HG02642 (cell line): Measurements from ENCODE around the gene SALL4.
"Not testable (repeated sequence)": the region's sequence is repeated elsewhere in the genome, so short reads cannot be mapped to it uniquely, and the experiment has no call there.

Experiments used
- ATAC-seq: cut with Tn5 transposase; IDR thresholded peaks from one replicate; pipeline ENCODE4 v1.9.1; 2021; ENCODE audit warnings: mild to moderate bottlenecking; ENCODE audit not compliant: unreplicated experiment, poor library complexity

SALL4 gene

GRCh38 chr20:51767867-51768758 lies 34.2 kb downstream of the SALL4 start, which contains the start of gene ATP9A:
TSS of gene ATP9A (minus strand) at chr20:51768390. CDS start at chr20:51768369, 21 bp downstream.
- ATAC-seq: no peak

GRCh38 chr20:51766994-51767866 lies 35.1 kb downstream of the SALL4 start:
- no peak for ATAC-seq

DNA sequence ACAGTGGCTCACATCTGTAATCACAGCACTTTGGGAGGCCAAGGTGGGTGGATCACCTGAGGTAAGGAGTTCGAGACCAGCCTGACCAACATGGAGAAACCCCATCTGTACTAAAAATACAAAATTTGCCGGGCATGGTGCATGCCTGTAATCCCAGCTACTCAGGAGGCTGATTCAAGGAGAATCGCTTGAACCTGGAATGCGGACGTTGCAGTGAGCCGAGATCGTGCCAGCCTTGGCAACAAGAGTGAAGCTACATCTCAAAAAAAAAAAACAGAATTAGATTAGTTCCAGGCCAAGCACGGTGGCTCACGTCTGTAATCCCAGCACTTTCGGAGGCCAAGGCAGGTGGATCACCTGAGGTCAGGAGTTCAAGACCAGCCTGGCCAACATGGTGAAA lies 36.9 kb downstream of the SALL4 start:
- not testable (repeated sequence) for ATAC-seq

GRCh38 chr20:51763965-51764602 lies 38.2 kb downstream of the SALL4 start:
- ATAC-seq: no peak

DNA sequence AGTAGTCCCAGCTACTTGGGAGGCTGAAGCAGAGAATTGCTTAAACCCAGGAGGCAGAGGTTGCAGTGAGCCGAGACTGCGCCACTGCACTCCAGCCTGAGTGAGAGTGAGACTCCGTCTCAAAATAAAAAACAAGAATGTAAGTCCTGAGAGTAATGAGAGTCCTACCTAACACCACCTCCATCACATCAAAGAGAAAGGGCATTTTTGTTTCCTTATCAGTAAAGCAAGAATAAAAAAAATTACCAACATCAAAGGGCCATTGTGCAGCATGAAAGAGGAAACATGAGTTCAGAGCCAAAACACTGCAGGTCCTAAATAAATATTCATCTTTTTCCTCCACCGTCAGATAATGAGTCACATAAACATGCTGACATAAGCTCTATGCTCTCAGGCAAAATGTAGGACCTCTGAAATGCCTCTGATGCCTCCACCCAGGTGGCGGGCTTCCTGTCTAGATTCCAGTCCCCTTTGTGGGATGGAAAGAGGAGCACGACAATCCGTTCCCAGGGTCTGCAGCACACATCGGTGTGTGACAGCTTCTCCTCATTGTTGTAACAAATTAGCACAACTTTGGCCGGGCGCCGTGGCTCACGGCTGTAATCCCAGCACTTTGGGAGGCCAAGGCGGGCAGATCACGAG lies 41.3 kb downstream of the SALL4 start:
- ATAC-seq: no peak

GRCh38 chr20:51759769-51760510 lies 42.4 kb downstream of the SALL4 start:
- no peak for ATAC-seq

GRCh38 chr20:51758978-51759544 lies 43.3 kb downstream of the SALL4 start:
- no peak for ATAC-seq

DNA sequence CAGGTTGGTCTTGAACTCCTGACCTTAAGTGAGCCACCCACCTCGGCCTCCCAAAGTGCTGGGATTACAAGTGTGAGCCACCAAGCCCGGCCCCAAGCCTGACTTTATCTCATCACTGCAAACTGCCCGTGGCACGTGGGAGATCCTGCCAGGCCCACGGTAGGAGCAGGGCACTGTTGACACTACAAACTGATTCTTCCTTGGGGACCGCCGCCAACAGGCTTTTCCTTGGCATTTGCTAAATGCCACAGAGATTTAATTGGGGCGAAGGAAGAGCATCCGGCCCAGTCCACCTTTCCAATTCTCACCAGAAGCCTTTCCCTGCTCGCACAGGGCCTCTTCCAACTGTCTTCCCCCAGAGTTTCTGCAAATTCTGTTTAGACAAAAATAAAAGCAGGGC lies 45.1 kb downstream of the SALL4 start:
- no peak for ATAC-seq

DNA sequence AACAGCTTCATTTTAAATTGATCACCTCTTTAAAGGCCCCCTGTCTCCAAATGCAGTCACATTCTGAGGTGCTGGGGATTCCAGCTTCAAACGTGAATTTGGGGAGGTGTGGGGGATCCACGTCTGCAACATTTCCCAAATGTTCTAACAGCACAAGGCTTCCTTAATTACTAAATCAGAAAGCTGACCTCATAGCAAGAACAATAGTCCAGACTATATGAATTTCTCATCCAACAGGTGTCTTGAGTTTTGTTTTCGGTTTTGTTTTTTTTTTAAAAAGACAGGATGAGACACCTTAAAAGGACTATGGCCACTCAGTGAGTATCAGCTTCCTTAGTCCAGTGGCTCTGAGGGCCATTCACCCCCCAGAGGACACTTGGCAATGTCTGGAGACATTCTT lies 45.7 kb downstream of the SALL4 start:
- ATAC-seq: no peak

- not testable (repeated sequence) for ATAC-seq
These were observed 49.1 kb downstream of the SALL4 start for GRCh38 chr20:51753220-51753619.

DNA sequence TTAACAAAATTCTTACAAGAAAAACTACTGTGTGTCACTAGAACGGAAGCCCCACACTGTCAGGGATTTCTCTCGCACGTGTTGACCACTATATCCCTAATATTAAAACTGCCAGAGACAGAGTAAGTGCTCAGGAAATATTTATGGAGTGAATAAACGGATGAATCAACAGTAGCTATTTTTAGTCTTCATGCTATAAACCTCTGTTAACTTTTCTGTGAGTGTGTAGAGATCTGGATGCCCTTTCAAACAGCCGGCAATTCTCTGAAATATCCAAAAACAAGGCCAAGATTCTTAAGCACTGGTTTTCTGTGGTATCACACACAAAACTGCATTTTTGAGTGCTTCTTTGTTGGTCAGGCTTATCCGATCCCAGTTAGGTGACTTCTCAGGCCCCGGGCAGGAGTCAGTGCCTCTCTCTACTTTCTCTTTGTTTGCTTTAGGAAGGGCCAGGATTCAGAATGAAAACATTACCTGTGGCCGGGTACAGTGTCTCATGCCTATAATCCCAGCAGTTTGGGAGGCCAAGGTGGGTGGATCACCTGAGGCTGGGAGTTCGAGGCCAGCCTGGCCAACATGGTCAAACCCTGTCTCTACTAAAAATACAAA lies 49.9 kb downstream of the SALL4 start:
- no peak for ATAC-seq

GRCh38 chr20:51750770-51751388 lies 51.4 kb downstream of the SALL4 start:
- ATAC-seq: no peak

- ATAC-seq: no peak
These were observed 52.1 kb downstream of the SALL4 start for GRCh38 chr20:51750037-51750769.

GRCh38 chr20:51749674-51750036 lies 52.7 kb downstream of the SALL4 start:
- ATAC-seq: no peak

- no peak for ATAC-seq
These were observed 55.0 kb downstream of the SALL4 start for GRCh38 chr20:51747182-51747911.

DNA sequence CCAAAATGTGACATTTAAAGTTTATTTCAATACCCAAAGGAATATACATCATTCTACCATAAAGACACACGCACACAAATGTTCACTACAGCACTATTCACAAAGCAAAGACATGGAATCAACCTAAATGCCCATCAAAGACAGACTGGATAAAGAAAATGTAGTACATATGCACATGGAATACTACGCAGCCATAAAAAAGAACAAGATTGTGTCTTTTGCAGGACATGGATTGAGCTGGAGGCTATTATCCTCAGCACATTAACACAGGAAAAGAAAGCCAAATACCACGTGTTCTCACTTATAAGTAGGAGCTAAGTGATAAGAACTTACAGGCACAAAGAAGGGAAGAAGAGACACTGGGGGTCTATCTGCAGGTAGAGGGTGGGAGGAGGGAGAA lies 56.5 kb downstream of the SALL4 start:
- ATAC-seq: no peak

DNA sequence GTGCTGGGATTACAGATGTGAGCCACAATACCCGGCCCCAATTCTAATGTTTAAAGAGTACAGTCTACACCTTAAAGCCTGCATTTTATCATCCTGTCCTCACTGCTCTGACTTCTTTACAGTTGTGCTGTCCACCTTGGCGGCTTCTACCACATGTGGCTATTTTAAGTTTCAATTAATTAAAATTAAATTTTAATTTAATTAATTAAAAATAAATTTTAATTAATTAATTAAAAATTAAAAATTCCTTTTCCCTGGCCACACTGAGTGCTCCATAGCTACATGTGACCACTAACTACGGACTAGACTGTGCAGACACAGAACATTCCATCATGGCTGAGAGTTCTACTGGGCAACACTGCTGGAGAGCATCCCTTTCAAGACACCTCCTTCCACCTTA lies 61.5 kb downstream of the SALL4 start:
- no peak for ATAC-seq
